Esophagus muscularis mucosa (tissue), 4 donors: ENCODE data around the gene LRRC71. TPM values are rescaled to one million over a fixed set of nuclear protein-coding genes. Genes with fewer than 3 reads are reported as not detected.

Source experiments
- DNase-seq: peaks from one replicate; pipeline ENCODE4 v3.0.0-alpha.2; 2017; ENCODE audit errors: extremely low spot score
- H3K27ac ChIP-seq, 4 donors: fragments of 200-600 bp; sonication (generic); replicated peaks in 1 of 4; 1 replicate in 3 of 4; 2 replicates in 1 of 4; pipeline ENCODE4 v1.5.1; 2016 to 2019; ENCODE audit warnings: mild to moderate bottlenecking in 1 of 4
- H3K27me3 ChIP-seq, 4 donors: fragments of 200-600 bp; sonication (generic); one replicate each; pipeline versions ENCODE4 v1.5.1 to v1.6.0; 2016 to 2019
- H3K36me3 ChIP-seq, 4 donors: fragments of 200-600 bp; sonication (generic); one replicate each; pipeline ENCODE4 v1.5.1; 2016 to 2019
- H3K4me1 ChIP-seq, 4 donors: fragments of 200-600 bp; sonication (generic); one replicate each; pipeline ENCODE4 v1.5.1; 2016 to 2019
- H3K4me3 ChIP-seq, 4 donors: fragments of 200-600 bp; sonication (generic); 1 replicate in 2 of 4; 2 replicates in 2 of 4; pipeline ENCODE4 v1.5.1; 2016 to 2019; ENCODE audit warnings: mild to moderate bottlenecking in 4 of 4, moderate library complexity in 1 of 4
- H3K9me3 ChIP-seq, 4 donors: fragments of 200-600 bp; sonication (generic); 1 replicate in 3 of 4; 2 replicates in 1 of 4; pipeline ENCODE4 v1.5.1; 2016 to 2019
- EP300 ChIP-seq: sonication (generic); formaldehyde crosslinking; IDR thresholded peaks from one replicate; pipeline ENCODE4 v1.6.1; 2017; ENCODE audit warnings: antibody characterized with exemption
- POLR2A ChIP-seq: fragments of 450-650 bp; IDR thresholded peaks from one replicate; pipeline ENCODE4 v1.6.1; 2017; ENCODE audit warnings: antibody characterized with exemption, moderate library complexity, mild to moderate bottlenecking, low read depth
- POLR2AphosphoS5 ChIP-seq, 2 donors: sonication (generic); formaldehyde crosslinking; IDR thresholded peaks; one replicate each; pipeline ENCODE4 v1.6.1; 2017; ENCODE audit warnings: antibody characterized with exemption in 2 of 2
- WGBS: methylation state at CpG from one replicate; pipeline ENCODE4 v1.1.5; 2018; 5-methylcytosine and 5-hydroxymethylcytosine counted together
- intact Hi-C: fragments of 100-400 bp; cut with DNase I; formaldehyde crosslinking; loops from one replicate; pipeline ENCODE4 v1.15.1; 2023
- total RNA-seq, 4 donors: library from RNA; depleted of rRNA; stranded (reverse); fragments of >200 nt; gene quantifications; one replicate each; pipeline versions ENCODE4 v1.1.0 to v1.2.1, GENCODE V29; 2016
- TF ChIP-seq, protein P1 (sequence below), 3 experiments: fragments of 200-600 bp in 2 of 3; fragments of 450-650 bp in 1 of 3; sonication (generic) in 2 of 3; IDR thresholded peaks; one replicate each; pipeline ENCODE4 v1.5.1; 2017 to 2019; ENCODE audit warnings: antibody characterized with exemption in 3 of 3, mild to moderate bottlenecking in 2 of 3, moderate library complexity in 1 of 3

LRRC71 gene
- total RNA-seq, 4 donors from 2014 or later: not detected

DNA sequence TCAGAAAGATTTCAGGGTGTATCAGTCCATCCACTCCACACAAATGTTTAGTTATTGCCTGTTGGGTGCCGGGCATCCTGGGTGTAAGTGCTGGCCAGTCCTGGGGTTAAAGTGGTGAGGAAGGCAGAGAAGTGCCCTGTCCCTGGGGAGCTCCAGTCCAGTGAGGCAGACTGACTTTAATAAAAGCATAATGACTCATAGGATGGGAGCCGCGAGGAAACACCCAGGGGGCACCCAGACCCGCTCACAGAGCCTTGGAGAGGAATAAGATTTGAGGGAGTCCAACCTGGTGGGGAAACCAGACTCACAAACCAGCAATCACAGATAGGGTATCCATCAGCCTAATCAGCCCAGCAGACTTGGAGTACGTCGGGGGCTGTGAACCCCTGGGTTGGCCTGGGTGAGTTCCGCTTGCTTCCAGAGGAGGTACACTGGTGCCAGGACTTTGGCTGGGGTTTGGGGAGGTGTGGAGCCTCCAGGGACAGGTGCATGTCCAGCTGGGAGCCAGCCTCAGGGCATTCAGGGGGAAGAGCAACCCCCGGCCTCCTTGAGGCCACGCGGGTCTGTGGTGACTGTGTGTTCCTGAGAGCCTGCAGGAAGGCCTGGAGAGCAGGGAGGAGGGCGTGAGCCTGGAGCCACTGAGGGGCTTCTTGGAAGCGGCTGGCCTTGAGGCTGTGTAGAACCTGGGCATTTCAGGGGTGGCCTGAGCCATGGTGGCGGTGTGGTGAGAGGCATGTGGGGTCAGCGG is 23.2 kb upstream of the LRRC71 start:
- intact Hi-C loops: no loop called here
- WGBS: 93% methylated on average over 14 of the region's 14 CpGs
- no peak for DNase-seq
- Histone ChIP-seq H3K36me3 (no peaks in the 10 kb centered on the region), H3K27me3 (peaks cover 0 to 82% (median 18%) of the 10 kb centered on the region in 4 donors), H3K4me3 (peak overlapping the region in 2 of 4 donors; percentile 12 to 23), H3K4me1 (peaks cover 71 to 94% (median 81%) of the 10 kb centered on the region in 4 donors), H3K27ac (peak overlapping the region; percentile 61 to 91 (median 82)), H3K9me3 (no peaks in the 10 kb centered on the region)
- TF ChIP-seq EP300 (no peak), POLR2AphosphoS5 (IDR thresholded peaks at IDR 0.05) (no peak), POLR2A (no peak)
- TF ChIP-seq, protein P1, sequence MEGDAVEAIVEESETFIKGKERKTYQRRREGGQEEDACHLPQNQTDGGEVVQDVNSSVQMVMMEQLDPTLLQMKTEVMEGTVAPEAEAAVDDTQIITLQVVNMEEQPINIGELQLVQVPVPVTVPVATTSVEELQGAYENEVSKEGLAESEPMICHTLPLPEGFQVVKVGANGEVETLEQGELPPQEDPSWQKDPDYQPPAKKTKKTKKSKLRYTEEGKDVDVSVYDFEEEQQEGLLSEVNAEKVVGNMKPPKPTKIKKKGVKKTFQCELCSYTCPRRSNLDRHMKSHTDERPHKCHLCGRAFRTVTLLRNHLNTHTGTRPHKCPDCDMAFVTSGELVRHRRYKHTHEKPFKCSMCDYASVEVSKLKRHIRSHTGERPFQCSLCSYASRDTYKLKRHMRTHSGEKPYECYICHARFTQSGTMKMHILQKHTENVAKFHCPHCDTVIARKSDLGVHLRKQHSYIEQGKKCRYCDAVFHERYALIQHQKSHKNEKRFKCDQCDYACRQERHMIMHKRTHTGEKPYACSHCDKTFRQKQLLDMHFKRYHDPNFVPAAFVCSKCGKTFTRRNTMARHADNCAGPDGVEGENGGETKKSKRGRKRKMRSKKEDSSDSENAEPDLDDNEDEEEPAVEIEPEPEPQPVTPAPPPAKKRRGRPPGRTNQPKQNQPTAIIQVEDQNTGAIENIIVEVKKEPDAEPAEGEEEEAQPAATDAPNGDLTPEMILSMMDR (IDR thresholded peaks at IDR 0.05): no peak

GRCh38 chr1:156898161-156898566 is 22.3 kb upstream of the LRRC71 start:
- WGBS: no CpG with 5 or more reads among the region's 13 CpGs
- Histone ChIP-seq H3K9me3 (no peaks in the 10 kb centered on the region), H3K36me3 (no peaks in the 10 kb centered on the region), H3K27ac (peak overlapping the region; percentile 61 to 91 (median 82)), H3K4me3 (peak overlapping the region in 1 of 4 donors; percentile 23), H3K4me1 (peaks cover 64 to 89% (median 76%) of the 10 kb centered on the region in 4 donors), H3K27me3 (peaks cover 0 to 76% (median 12%) of the 10 kb centered on the region in 4 donors)
- no peak for DNase-seq
- intact Hi-C loops: no loop called here
- no peak for TF ChIP-seq POLR2A
- TF ChIP-seq POLR2AphosphoS5 (IDR thresholded peaks at IDR 0.05): peak; percentile 48 to 49
- TF ChIP-seq, protein P1 (IDR thresholded peaks at IDR 0.05): no peak
- no peak for TF ChIP-seq EP300

DNA sequence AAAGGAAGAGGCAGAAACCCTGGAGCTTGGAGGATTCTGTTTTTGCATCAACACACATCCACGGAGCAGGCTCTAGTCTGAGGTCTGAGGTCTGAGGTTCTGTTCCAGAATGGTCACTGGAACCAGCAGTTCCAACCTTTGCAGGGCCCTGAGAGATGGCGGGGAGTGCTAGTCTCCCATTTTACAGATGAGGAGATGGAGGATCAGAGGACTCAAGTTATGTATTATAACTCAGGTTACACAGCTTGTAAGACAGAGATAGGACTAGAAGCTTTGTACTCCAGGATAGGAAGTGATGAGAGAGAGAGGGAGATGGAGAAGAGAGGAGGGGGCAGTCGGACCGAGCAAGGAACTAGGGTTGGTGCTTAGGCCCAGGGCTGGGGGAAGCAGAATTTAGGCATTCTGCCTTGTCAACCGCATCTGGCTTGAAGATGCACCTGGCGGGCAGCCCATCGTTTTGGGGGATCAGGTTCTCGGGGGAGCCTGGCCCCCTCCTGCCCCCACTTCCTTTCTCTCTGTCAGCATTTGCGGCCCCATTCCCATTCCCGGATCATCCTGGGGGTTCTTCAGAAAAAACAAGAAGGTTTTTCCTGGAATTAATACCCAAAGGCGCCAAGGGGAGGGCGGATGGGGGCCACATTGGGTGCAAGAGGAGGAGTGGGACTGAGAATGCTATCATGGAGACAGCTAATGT is 21.3 kb upstream of the LRRC71 start:
- Histone ChIP-seq H3K4me3 (no peak overlapping the region), H3K4me1 (peaks cover 60 to 90% (median 75%) of the 10 kb centered on the region in 4 donors), H3K36me3 (no peaks in the 10 kb centered on the region), H3K27ac (peak overlapping the region in 1 of 4 donors; percentile 14), H3K27me3 (peaks cover 0 to 67% (median 4%) of the 10 kb centered on the region in 4 donors), H3K9me3 (no peaks in the 10 kb centered on the region)
- WGBS: 76% methylated on average over 12 of the region's 12 CpGs
- no peak for DNase-seq
- intact Hi-C loops: no loop called here
- TF ChIP-seq POLR2AphosphoS5 (IDR thresholded peaks at IDR 0.05): no peak
- TF ChIP-seq, protein P1 (IDR thresholded peaks at IDR 0.05): no peak
- no peak for TF ChIP-seq POLR2A

DNA sequence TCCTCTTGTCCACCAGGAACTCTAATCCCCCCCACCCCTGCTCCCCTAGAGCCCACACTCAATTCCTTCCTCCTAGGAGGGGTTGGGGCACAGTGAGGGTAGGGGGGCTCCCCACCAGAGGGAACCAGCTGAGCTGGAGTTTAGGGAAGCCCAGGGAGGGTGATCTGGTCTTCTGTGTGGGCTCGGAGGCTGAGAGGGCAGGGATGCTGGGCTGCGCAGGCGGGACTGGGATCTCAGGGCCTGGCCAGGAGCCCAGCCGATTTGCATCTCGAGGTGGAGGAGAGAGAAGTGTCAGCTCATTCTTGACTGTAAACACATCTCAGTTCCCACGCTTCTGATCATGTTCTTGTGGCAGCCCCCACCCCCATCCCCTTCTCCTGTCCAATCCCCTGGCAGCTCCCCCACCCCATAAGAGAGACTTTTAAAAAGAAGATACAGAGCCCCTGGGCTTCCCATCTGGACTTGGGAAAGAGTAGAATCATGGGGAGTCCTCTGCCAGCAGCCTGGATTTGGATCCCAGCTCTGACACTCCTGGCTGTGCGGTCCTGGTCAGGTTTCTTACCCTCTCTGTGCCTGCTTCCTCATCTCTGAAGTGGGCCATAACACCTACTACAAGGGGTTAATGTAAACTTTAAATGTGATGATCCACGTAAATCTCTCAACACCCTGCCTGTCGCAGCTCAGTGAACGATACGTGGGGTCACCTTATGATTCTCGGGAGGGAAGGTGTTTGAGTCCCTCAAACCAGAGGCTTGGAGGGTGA is 20.3 kb upstream of the LRRC71 start:
- H3K9me3 ChIP-seq: no peaks in the 10 kb centered on the region
- TF ChIP-seq, protein P1 (IDR thresholded peaks at IDR 0.05): no peak
- no peak for TF ChIP-seq POLR2AphosphoS5 (IDR thresholded peaks at IDR 0.05)
- no peak for TF ChIP-seq POLR2A
- TF ChIP-seq EP300: no peak
- H3K27ac ChIP-seq: no peak overlapping the region
- H3K4me1 ChIP-seq: peaks cover 65 to 95% (median 73%) of the 10 kb centered on the region in 4 donors
- no peak overlapping the region for H3K4me3 ChIP-seq
- 66% methylated on average over 12 of the region's 12 CpGs for WGBS
- peaks cover 0 to 56% (median 0%) of the 10 kb centered on the region in 4 donors for H3K27me3 ChIP-seq
- DNase-seq: no peak
- intact Hi-C loops: no loop called here
- peaks cover 0 to 7% (median 0%) of the 10 kb centered on the region in 4 donors for H3K36me3 ChIP-seq
